HUES64 (cell line): ENCODE data around the gene MPV17. TPM values are rescaled to one million over a fixed set of nuclear protein-coding genes. Genes with fewer than 3 reads are reported as not detected.
A peak's percentile ranks its signal among the peaks of the same experiment; 100 is the strongest.

Source experiments
- H3K27ac ChIP-seq: 2 replicates; pipeline ENCODE4 v1.7.0; 2013; ENCODE audit warnings: low read depth, low read length, inconsistent platforms
- H3K27me3 ChIP-seq: 2 replicates; pipeline ENCODE4 v1.6.1; 2013; ENCODE audit warnings: mild to moderate bottlenecking, low read length; ENCODE audit not compliant: insufficient read depth
- H3K36me3 ChIP-seq: 2 replicates; pipeline ENCODE4 v1.6.1; 2013; ENCODE audit warnings: mild to moderate bottlenecking, low read length; ENCODE audit not compliant: insufficient read depth
- H3K4me1 ChIP-seq: 2 replicates; pipeline ENCODE4 v1.6.1; 2013; ENCODE audit warnings: mild to moderate bottlenecking, low read length, moderate library complexity; ENCODE audit not compliant: insufficient read depth
- H3K4me3 ChIP-seq: 2 replicates; pipeline ENCODE4 v1.5.1; 2013; ENCODE audit warnings: mild to moderate bottlenecking, low read length, moderate library complexity
- H3K9ac ChIP-seq: 2 replicates; pipeline ENCODE4 v1.6.1; 2013; ENCODE audit warnings: mild to moderate bottlenecking, low read depth, low read length
- H3K9me3 ChIP-seq: 2 replicates; pipeline ENCODE4 v1.6.1; 2013; ENCODE audit warnings: low read depth, low read length; ENCODE audit not compliant: insufficient read depth
- WGBS: fragments of 150-250, 120-280 bp; methylation state at CpG from one replicate; pipeline ENCODE4 v1.1.7; 2013; ENCODE audit warnings: missing lambda C conversion rate; 5-methylcytosine and 5-hydroxymethylcytosine counted together
- polyA plus RNA-seq, 2 experiments: library from polyadenylated mRNA; stranded (reverse); fragments of 50-300 nt; gene quantifications; one replicate each; pipeline ENCODE4 v1.2.3, GENCODE V29; 2013

Gene MPV17, protein sequence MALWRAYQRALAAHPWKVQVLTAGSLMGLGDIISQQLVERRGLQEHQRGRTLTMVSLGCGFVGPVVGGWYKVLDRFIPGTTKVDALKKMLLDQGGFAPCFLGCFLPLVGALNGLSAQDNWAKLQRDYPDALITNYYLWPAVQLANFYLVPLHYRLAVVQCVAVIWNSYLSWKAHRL
- polyA plus RNA-seq (2013, experiment 1 of 2) = 47.6 TPM
- polyA plus RNA-seq (2013, experiment 2 of 2) = 61.4 TPM

DNA sequence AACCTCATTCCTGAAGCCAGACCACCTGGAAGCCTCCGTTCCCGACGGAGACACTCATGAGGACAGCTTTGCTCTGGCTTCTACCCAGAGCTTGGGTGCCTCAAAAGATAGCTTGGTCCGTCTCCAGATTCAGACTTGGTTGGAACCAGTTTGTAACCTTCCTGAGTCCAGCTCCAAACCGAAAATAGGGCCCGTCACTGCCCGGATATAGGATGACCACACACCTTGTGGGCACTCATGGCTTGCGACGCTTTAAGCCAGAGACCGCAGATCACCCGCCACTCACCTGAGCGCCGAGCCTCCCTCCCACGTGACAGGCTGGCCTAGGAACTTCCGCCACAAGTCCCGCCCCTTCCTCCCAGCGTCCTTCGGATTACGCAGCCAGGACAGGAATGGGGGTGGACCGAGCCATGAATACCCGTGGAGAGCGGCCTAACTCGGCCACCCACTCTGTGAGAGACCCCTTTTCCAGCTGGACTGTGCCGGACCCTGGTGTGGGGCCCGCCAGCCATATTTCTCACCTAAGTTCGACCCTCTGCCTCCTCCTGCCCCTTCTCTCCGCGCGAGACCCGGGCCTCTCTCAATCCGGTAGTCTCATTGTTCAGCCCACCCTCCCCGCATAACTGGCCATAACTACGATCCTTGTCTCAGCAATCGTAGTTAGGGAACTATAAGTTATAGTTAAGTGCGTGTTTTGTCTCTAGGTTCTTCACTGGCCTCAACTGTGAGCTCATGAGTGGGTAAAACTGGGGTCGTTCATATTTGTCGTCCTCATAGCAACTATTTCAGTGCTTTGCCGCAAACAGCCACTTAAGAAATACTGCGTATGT lies at the start of gene MPV17:
TSS of gene MPV17 (minus strand) at position 332 of the 830 bp plus-strand sequence. CDS start 580 bp downstream, outside the sequence.
- Histone ChIP-seq H3K4me3 (peak within 1 kb of the TSS; percentile 85), H3K9ac (peak within 1 kb of the TSS; percentile 99), H3K27me3 (no peaks in the 10 kb centered on the region), H3K27ac (peak within 1 kb of the TSS; percentile 88), H3K4me1 (peaks cover 13% of the 10 kb centered on the region; the same call in 1 of the 2 replicates), H3K36me3 (peaks cover 25% of the 10 kb centered on the region), H3K9me3 (no peaks in the 10 kb centered on the region)
- WGBS = 3% methylated on average over 39 of the region's 39 CpGs

DNA sequence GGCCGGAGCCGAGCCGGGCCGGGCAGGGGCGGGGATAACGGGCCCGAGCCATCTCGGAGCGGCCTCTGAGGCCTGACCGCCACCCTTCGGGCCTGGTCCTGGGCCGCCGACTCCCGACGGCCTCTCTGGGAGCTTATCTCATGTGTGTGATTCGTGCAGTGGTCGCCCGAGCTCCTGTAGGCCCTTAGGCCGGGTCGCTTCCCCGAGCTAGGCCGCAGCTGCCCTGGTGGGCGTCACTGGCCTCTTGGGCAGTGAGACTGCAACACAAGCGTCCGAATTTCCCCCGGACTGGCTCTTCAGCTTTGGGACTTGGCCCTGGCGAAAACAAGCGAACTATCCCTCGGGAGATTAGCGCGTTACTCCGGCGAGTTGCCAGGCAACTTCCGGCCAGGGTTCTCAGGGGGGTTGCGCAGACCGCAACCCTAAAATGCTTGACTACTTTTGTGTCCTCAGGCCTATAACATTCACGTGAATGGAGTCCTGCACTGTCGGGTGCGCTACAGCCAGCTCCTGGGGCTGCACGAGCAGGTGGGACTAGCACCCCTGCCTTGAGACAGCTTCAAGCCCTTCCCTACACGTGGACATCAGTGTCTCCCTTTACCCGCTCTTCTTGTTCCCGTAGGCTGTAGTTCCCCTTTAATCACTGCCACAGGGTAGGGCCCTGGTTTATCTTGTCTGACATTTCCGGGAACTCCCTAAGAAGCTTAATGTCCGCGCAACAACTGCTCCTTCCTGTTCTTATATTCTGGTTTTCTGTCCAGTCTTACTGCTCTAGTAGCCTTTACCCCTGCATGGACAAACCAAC lies 48.1 kb upstream of the MPV17 start:
- Histone ChIP-seq H3K36me3 (peaks cover 64% of the 10 kb centered on the region), H3K9ac (peak overlapping the region; percentile 80), H3K9me3 (no peaks in the 10 kb centered on the region), H3K4me3 (peak overlapping the region; percentile 98), H3K27me3 (no peaks in the 10 kb centered on the region), H3K4me1 (peaks cover 9% of the 10 kb centered on the region; the same call in 1 of the 2 replicates), H3K27ac (peak overlapping the region; percentile 57)
- WGBS = 6% methylated on average over 46 of the region's 46 CpGs

DNA sequence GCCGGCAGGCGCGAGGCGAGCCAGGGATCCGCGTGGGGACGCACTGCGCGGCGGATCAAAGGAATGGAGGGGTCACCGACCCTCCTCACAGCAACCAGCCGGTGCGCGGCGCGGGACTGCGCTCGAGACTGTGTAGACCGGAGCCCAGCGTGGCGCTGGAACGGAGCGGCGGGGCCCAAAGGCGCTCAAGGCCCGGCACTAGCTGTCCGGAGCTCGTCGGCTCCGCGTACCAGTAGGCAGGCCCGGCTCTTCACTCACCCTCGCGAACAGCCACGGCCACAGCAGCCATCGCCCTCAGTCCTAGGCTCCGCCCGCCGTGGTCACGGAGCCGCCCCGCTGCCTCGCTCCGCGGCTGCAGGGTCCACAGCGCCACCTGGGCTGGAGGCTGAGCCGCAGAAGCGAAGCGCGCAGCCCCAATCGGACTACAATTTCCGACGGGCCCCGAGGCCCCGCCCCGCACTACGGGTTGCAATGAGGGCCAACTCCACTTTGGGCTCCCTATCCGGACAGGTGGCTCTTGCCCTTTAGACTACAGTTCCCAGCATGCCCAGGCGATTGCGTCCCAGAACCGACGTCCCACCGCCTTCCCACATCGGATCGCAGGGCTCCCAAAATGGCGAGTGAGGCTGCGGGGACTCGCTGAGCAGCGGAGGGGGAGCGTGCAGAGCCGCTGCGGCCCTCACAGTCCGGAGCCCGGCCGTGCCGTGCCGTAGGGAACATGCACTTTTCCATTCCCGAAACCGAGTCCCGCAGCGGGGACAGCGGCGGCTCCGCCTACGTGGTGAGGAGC lies 47.3 kb upstream of the MPV17 start, which contains the start of the genes EIF2B4 and SNX17:
TSS of gene EIF2B4 (minus strand) at position 313 of the 790 bp plus-strand sequence. CDS start at position 289, 24 bp downstream.
TSS of gene SNX17 (plus strand) at position 591 of the 790 bp plus-strand sequence. CDS start at position 719, 128 bp downstream.
- Histone ChIP-seq H3K9me3 (no peaks in the 10 kb centered on the region), H3K27me3 (no peaks in the 10 kb centered on the region), H3K36me3 (peaks cover 63% of the 10 kb centered on the region), H3K9ac (peak within 1 kb of the TSS; percentile 93), H3K27ac (peak within 1 kb of the TSS; percentile 69), H3K4me3 (peak within 1 kb of the TSS; percentile 98), H3K4me1 (peaks cover 9% of the 10 kb centered on the region; the same call in 1 of the 2 replicates)
- WGBS = under 1% methylated on average over 85 of the region's 85 CpGs

DNA sequence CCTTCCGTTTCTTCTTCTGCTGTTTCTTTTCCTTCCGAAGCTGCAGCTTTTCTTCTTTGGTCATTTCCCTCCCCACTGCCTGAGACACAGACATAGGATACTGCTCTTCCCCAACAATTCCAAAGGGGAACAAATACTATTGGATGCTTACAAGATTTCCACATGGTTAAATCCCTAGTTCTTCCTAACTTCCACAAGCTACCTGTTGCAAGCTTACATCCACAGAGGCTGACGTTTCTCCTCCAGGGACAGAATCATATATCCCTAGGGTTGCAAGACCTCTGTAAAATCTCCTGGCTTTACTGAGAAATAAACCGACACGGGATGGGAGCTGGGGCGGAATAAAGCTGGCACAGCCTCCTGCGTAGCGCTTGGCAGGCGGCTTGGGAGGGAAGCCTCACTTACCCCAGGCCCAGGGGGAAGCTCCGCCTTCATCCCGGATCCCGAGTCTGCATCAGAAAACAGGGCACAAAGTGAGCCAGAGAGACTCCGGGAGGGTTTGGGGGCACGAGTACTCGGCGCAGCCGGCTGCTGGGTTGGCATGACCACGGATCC lies 46.7 kb upstream of the MPV17 start:
- Histone ChIP-seq H3K27me3 (no peaks in the 10 kb centered on the region), H3K4me3 (peak overlapping the region; percentile 98), H3K4me1 (peaks cover 9% of the 10 kb centered on the region; the same call in 1 of the 2 replicates), H3K9me3 (no peaks in the 10 kb centered on the region), H3K36me3 (peaks cover 60% of the 10 kb centered on the region), H3K27ac (peak overlapping the region; percentile 69), H3K9ac (peak overlapping the region; percentile 93)
- WGBS = 7% methylated on average over 18 of the region's 18 CpGs

DNA sequence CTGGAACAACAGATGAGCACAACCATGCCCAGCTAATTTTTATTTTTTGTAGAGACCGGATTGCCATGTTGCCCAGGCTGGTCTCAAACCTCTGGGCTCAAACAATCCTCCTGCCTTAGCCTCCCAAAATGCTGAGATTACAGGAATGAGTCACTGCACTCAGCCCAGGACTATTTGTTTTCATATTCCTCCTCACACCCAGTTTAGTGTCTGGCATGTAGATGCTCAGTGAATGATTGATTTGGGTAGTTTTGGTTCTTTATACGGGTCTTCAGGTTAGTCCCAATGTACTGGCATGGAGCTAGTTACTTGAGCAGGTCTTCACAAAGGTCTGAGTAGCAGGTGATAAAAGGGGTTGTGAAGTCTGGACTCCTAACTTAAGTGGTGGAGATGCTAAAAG lies 41.0 kb upstream of the MPV17 start:
- Histone ChIP-seq H3K36me3 (peaks cover 50% of the 10 kb centered on the region), H3K4me3 (no peak overlapping the region), H3K4me1 (no peaks in the 10 kb centered on the region), H3K9me3 (no peaks in the 10 kb centered on the region), H3K27me3 (no peaks in the 10 kb centered on the region), H3K27ac (no peak overlapping the region), H3K9ac (no peak overlapping the region)
- WGBS = 93% methylated on average over 2 of the region's 2 CpGs

- Histone ChIP-seq H3K4me3 (no peak overlapping the region), H3K9ac (no peak overlapping the region), H3K27me3 (no peaks in the 10 kb centered on the region), H3K27ac (no peak overlapping the region), H3K36me3 (peaks cover 41% of the 10 kb centered on the region), H3K4me1 (no peaks in the 10 kb centered on the region), H3K9me3 (no peaks in the 10 kb centered on the region)
- 93% methylated on average over 3 of the region's 4 CpGs for WGBS
These were observed 40.0 kb upstream of the MPV17 start for GRCh38 chr2:27362678-27363420.

GRCh38 chr2:27356382-27357181 lies 33.7 kb upstream of the MPV17 start, which contains the start of gene GTF3C2:
GTF3C2 (minus strand) TSS chr2:27356764; CDS start chr2:27343554, 13,210 bp downstream.
- no peaks in the 10 kb centered on the region for H3K27me3 ChIP-seq
- H3K9ac ChIP-seq = peak within 1 kb of the TSS; percentile 94
- peaks cover 6% of the 10 kb centered on the region for H3K36me3 ChIP-seq
- H3K27ac ChIP-seq = peak within 1 kb of the TSS; percentile 95
- under 1% methylated on average over 67 of the region's 67 CpGs for WGBS
- peaks cover 19% of the 10 kb centered on the region for H3K4me1 ChIP-seq
- H3K9me3 ChIP-seq = no peaks in the 10 kb centered on the region
- H3K4me3 ChIP-seq = peak within 1 kb of the TSS; percentile 76

- peak overlapping the region; percentile 95 for H3K27ac ChIP-seq
- no peaks in the 10 kb centered on the region for H3K27me3 ChIP-seq
- H3K9ac ChIP-seq = peak overlapping the region; percentile 94
- peaks cover 6% of the 10 kb centered on the region for H3K36me3 ChIP-seq
- under 1% methylated on average over 12 of the region's 12 CpGs for WGBS
- peak overlapping the region; percentile 76 for H3K4me3 ChIP-seq
- H3K4me1 ChIP-seq = peaks cover 19% of the 10 kb centered on the region
- no peaks in the 10 kb centered on the region for H3K9me3 ChIP-seq
These were observed 33.1 kb upstream of the MPV17 start for GRCh38 chr2:27356056-27356381.

GRCh38 chr2:27354597-27354927 lies 31.7 kb upstream of the MPV17 start:
- H3K9me3 ChIP-seq = no peaks in the 10 kb centered on the region
- no peak overlapping the region for H3K9ac ChIP-seq
- peaks cover 19% of the 10 kb centered on the region for H3K4me1 ChIP-seq
- H3K4me3 ChIP-seq = no peak overlapping the region
- WGBS = 89% methylated on average over 7 of the region's 7 CpGs
- H3K27me3 ChIP-seq = no peaks in the 10 kb centered on the region
- no peak overlapping the region; the same call in 1 of the 2 replicates for H3K27ac ChIP-seq
- peaks cover 11% of the 10 kb centered on the region for H3K36me3 ChIP-seq
